ENCODE data around the gene CDK2.

Gene CDK2

GRCh38 chr12:55933169-55933798, 33.3 kb upstream of the CDK2 start:
- DNase-seq (ENCODE audit: low read depth), result no peak
- no peak for TF ChIP-seq CTCF (IDR thresholded peaks at IDR 0.05; ENCODE audit: low read length, missing control alignments)
- peak overlapping the region; percentile 68 for H3K4me3 ChIP-seq (replicated peaks; ENCODE audit: low read depth, low read length)

GRCh38 chr12:55933799-55934742, 32.6 kb upstream of the CDK2 start:
- no peak for TF ChIP-seq CTCF (IDR thresholded peaks at IDR 0.05; ENCODE audit: low read length, missing control alignments)
- no peak overlapping the region for H3K4me3 ChIP-seq (replicated peaks; ENCODE audit: low read depth, low read length)
- DNase-seq (ENCODE audit: low read depth), result peak; percentile 59

GRCh38 chr12:55934773-55935172, 31.9 kb upstream of the CDK2 start:
- no peak for DNase-seq (ENCODE audit: low read depth)
- TF ChIP-seq CTCF (IDR thresholded peaks at IDR 0.05; ENCODE audit: low read length, missing control alignments), result no peak
- no peak overlapping the region for H3K4me3 ChIP-seq (replicated peaks; ENCODE audit: low read depth, low read length)

GRCh38 chr12:55935738-55936151, 30.9 kb upstream of the CDK2 start:
- DNase-seq (ENCODE audit: low read depth), result no peak
- TF ChIP-seq CTCF (IDR thresholded peaks at IDR 0.05; ENCODE audit: low read length, missing control alignments), result no peak
- H3K4me3 ChIP-seq (replicated peaks; ENCODE audit: low read depth, low read length), result peak overlapping the region; percentile 24

GRCh38 chr12:55937981-55938380, 28.6 kb upstream of the CDK2 start:
- no peak for DNase-seq (ENCODE audit: low read depth)
- no peak for TF ChIP-seq CTCF (IDR thresholded peaks at IDR 0.05; ENCODE audit: low read length, missing control alignments)
- no peak overlapping the region for H3K4me3 ChIP-seq (replicated peaks; ENCODE audit: low read depth, low read length)

- TF ChIP-seq CTCF (IDR thresholded peaks at IDR 0.05; ENCODE audit: low read length, missing control alignments), result no peak
- no peak for DNase-seq (ENCODE audit: low read depth)
- H3K4me3 ChIP-seq (replicated peaks; ENCODE audit: low read depth, low read length), result no peak overlapping the region
These were observed 27.7 kb upstream of the CDK2 start for GRCh38 chr12:55938826-55939501.
